CD14-positive monocyte (primary cell): ENCODE results near the gene CBLC. TPM values are rescaled to one million over a fixed set of nuclear protein-coding genes. Genes with fewer than 3 reads are reported as not detected.
A peak's percentile ranks its signal among the peaks of the same experiment; 100 is the strongest.

Source experiments
- DNase-seq, 3 donors: peaks; one replicate each; pipeline ENCODE4 v3.0.0-alpha.2; 2011 to 2022
- H2AFZ ChIP-seq: 2 replicates; pipeline ENCODE4 v1.6.0; 2012; ENCODE audit warnings: mild to moderate bottlenecking, low read depth, low read length, inconsistent platforms; ENCODE audit not compliant: insufficient read depth, poor library complexity, severe bottlenecking
- H3K27ac ChIP-seq, 2 donors: 1 replicate in 1 of 2; 2 replicates in 1 of 2; pipeline ENCODE4 v1.5.1; 2012 to 2013; ENCODE audit warnings: low read length in 2 of 2, control low read depth in 1 of 2, inconsistent platforms in 1 of 2, low read depth in 1 of 2, mild to moderate bottlenecking in 1 of 2
- H3K27me3 ChIP-seq, 2 donors: one replicate each; pipeline versions ENCODE4 v1.6.0 to v1.6.1; 2011 to 2013; ENCODE audit warnings: low read length in 2 of 2; ENCODE audit not compliant: control insufficient read depth in 2 of 2, insufficient read depth in 2 of 2
- H3K36me3 ChIP-seq, 2 donors: replicated peaks in 1 of 2; 1 replicate in 1 of 2; 2 replicates in 1 of 2; pipeline versions ENCODE4 v1.5.1 to v1.6.1; 2012 to 2013; ENCODE audit warnings: low read length in 2 of 2, control low read depth in 1 of 2, inconsistent platforms in 1 of 2, mild to moderate bottlenecking in 1 of 2; ENCODE audit not compliant: insufficient read depth in 2 of 2, control insufficient read depth in 1 of 2
- H3K4me1 ChIP-seq, 2 donors: 1 replicate in 1 of 2; 2 replicates in 1 of 2; pipeline versions ENCODE4 v1.5.1 to v1.6.1; 2012 to 2013; ENCODE audit warnings: low read length in 2 of 2, control low read depth in 1 of 2, inconsistent platforms in 1 of 2, mild to moderate bottlenecking in 1 of 2, moderate library complexity in 1 of 2; ENCODE audit not compliant: insufficient read depth in 2 of 2, control insufficient read depth in 1 of 2
- H3K4me2 ChIP-seq: replicated peaks from 2 replicates; pipeline ENCODE3; 2012; ENCODE audit warnings: low read length, moderate library complexity, mild to moderate bottlenecking; ENCODE audit not compliant: poor library complexity, severe bottlenecking; ENCODE audit errors: extremely low read depth
- H3K4me3 ChIP-seq, 3 experiments: fragments of 200-600 bp in 1 of 3; sonication (generic) in 1 of 3; replicated peaks in 1 of 3; 1 replicate in 2 of 3; 2 replicates in 1 of 3; pipeline ENCODE4 v1.5.1; 2011 to 2013; ENCODE audit warnings: low read length in 3 of 3, mild to moderate bottlenecking in 3 of 3, control low read depth in 2 of 3, low read depth in 2 of 3, inconsistent platforms in 1 of 3, moderate library complexity in 1 of 3
- H3K79me2 ChIP-seq: 2 replicates; pipeline ENCODE4 v1.6.0; 2012; ENCODE audit warnings: mild to moderate bottlenecking, control low read depth, inconsistent platforms, low read length, moderate library complexity; ENCODE audit not compliant: insufficient read depth
- H3K9ac ChIP-seq: 2 replicates; pipeline ENCODE4 v1.6.0; 2017; ENCODE audit warnings: low read length, mild to moderate bottlenecking; ENCODE audit not compliant: insufficient read depth, poor library complexity, severe bottlenecking
- H3K9me3 ChIP-seq, 2 donors: replicated peaks in 1 of 2; 1 replicate in 1 of 2; 2 replicates in 1 of 2; pipeline versions ENCODE4 v1.5.1 to v1.6.1; 2012 to 2013; ENCODE audit warnings: low read length in 2 of 2, control low read depth in 1 of 2; ENCODE audit not compliant: control insufficient read depth in 1 of 2, insufficient read depth in 1 of 2
- H4K20me1 ChIP-seq: 2 replicates; pipeline ENCODE4 v1.6.0; 2012; ENCODE audit warnings: mild to moderate bottlenecking, low read length, control low read depth, moderate library complexity; ENCODE audit not compliant: insufficient read depth
- H3K27ac Mint-ChIP-seq, 7 donors: one replicate each; pipeline ENCODE4 v1.8.0; 2020; ENCODE audit warnings: mild to moderate bottlenecking in 7 of 7, mixed read lengths in 7 of 7, moderate library complexity in 6 of 7, inconsistent platforms in 2 of 7
- H3K27me3 Mint-ChIP-seq, 3 donors: one replicate each; pipeline ENCODE4 v1.8.0; 2021 to 2022; ENCODE audit warnings: low read depth in 3 of 3, mild to moderate bottlenecking in 3 of 3, mixed read lengths in 3 of 3, moderate library complexity in 3 of 3, inconsistent platforms in 1 of 3
- H3K36me3 Mint-ChIP-seq, 2 donors: one replicate each; pipeline ENCODE4 v1.8.0; 2020; ENCODE audit warnings: mixed read lengths in 2 of 2, inconsistent platforms in 1 of 2, mild to moderate bottlenecking in 1 of 2
- H3K4me1 Mint-ChIP-seq: one replicate; pipeline ENCODE4 v1.8.0; 2020; ENCODE audit warnings: mild to moderate bottlenecking, mixed read lengths
- H3K4me3 Mint-ChIP-seq, 2 donors: one replicate each; pipeline ENCODE4 v1.8.0; 2020; ENCODE audit warnings: mild to moderate bottlenecking in 2 of 2, mixed read lengths in 2 of 2, moderate library complexity in 1 of 2
- H3K9me3 Mint-ChIP-seq, 7 donors: one replicate each; pipeline ENCODE4 v1.8.0; 2020 to 2022; ENCODE audit warnings: mixed read lengths in 7 of 7, mild to moderate bottlenecking in 6 of 7, moderate library complexity in 6 of 7, inconsistent platforms in 2 of 7
- CTCF ChIP-seq: fragments of 200-600 bp; IDR thresholded peaks from one replicate; pipeline ENCODE4 v1.8.0; 2022; ENCODE audit warnings: antibody characterized with exemption, mild to moderate bottlenecking
- WGBS: methylation state at CpG from one replicate; pipeline ENCODE4 v1.1.5; 2013; ENCODE audit warnings: missing lambda C conversion rate; ENCODE audit not compliant: insufficient coverage; 5-methylcytosine and 5-hydroxymethylcytosine counted together
- intact Hi-C, 2 donors: fragments of 100-400 bp; cut with micrococcal nuclease; formaldehyde crosslinking; loops; one replicate each; pipeline versions ENCODE4 v1.15.0 to v1.15.1; 2023
- polyA plus RNA-seq, 3 donors: library from polyadenylated mRNA; depleted of rRNA in 1 of 3; unstranded in 2 of 3; stranded (reverse) in 1 of 3; fragments of 300-500 nt in 2 of 3; fragments of >200 nt in 1 of 3; fragmentation: Illumina TruSeq in 2 of 3; gene quantifications; 1 replicate in 2 of 3; 2 replicates in 1 of 3; pipeline ENCODE4 v1.2.3, GENCODE V29; 2012 to 2021

CBLC gene
- polyA plus RNA-seq, 3 donors = not detected

GRCh38 chr19:44738603-44739558, 38.8 kb upstream of the CBLC start:
- peaks cover 83% of the 10 kb centered on the region for H3K4me1 Mint-ChIP-seq
- Histone ChIP-seq H3K79me2 (no peaks in the 10 kb centered on the region), H3K4me2 (peak overlapping the region; percentile 29), H3K4me1 (peaks cover 90 to 92% of the 10 kb centered on the region in 2 donors), H3K36me3 (no peaks in the 10 kb centered on the region), H3K9me3 (no peaks in the 10 kb centered on the region), H4K20me1 (no peaks in the 10 kb centered on the region), H3K27me3 (no peaks in the 10 kb centered on the region), H3K27ac (peak overlapping the region; percentile 30 to 88), H3K9ac (peak overlapping the region; percentile 44), H3K4me3 (peak overlapping the region in 1 of 3 experiments; percentile 3), H2AFZ (no peak overlapping the region)
- 33% methylated on average over 6 of the region's 11 CpGs for WGBS
- H3K27me3 Mint-ChIP-seq = peaks cover 0 to 2% (median 0%) of the 10 kb centered on the region in 3 donors
- H3K4me3 Mint-ChIP-seq = peak overlapping the region in 1 of 2 donors; percentile 62
- TF ChIP-seq CTCF = no peak
- H3K27ac Mint-ChIP-seq = peak overlapping the region; percentile 76 to 97 (median 93)
- H3K9me3 Mint-ChIP-seq = peaks cover 0 to 5% (median 0%) of the 10 kb centered on the region in 7 donors
- no peaks in the 10 kb centered on the region for H3K36me3 Mint-ChIP-seq
- DNase-seq = peak; percentile 95 to 99 (median 96)
- intact Hi-C loops = loop anchor here in 1 of 2 donors (2.0 to 5.0 kb wide), 2 partner anchors 14 to 52 kb away; no protein-coding TSS in a partner anchor

- peak in 2 of 3 donors; percentile 44 to 54 for DNase-seq
- H3K27ac Mint-ChIP-seq = peak overlapping the region in 6 of 7 donors; percentile 67 to 98 (median 91)
These were observed 37.3 kb upstream of the CBLC start for GRCh38 chr19:44740351-44740824.

More at GRCh38 chr19:44740351-44740824, 37.3 kb upstream of the CBLC start:
- intact Hi-C loops = no loop called here
- no peak overlapping the region for H3K4me3 Mint-ChIP-seq
- H3K4me2 ChIP-seq = no peak overlapping the region
- no peak overlapping the region for H3K9ac ChIP-seq
- H4K20me1 ChIP-seq = no peaks in the 10 kb centered on the region
- H3K4me1 Mint-ChIP-seq = peaks cover 85% of the 10 kb centered on the region
- whole genome bisulfite sequencing = 33% methylated on average over 2 of the region's 3 CpGs
- H3K4me1 ChIP-seq = peaks cover 97 to 98% of the 10 kb centered on the region in 2 donors
- H3K36me3 Mint-ChIP-seq = no peaks in the 10 kb centered on the region
- H3K4me3 ChIP-seq = no peak overlapping the region
- peaks cover 0 to 2% (median 0%) of the 10 kb centered on the region in 3 donors for H3K27me3 Mint-ChIP-seq
- H3K27me3 ChIP-seq = no peaks in the 10 kb centered on the region
- H3K27ac ChIP-seq = peak overlapping the region in 1 of 2 donors; percentile 94
- TF ChIP-seq CTCF = no peak
- H3K9me3 ChIP-seq = no peaks in the 10 kb centered on the region
- H3K36me3 ChIP-seq = no peaks in the 10 kb centered on the region
- H3K79me2 ChIP-seq = no peaks in the 10 kb centered on the region
- no peak overlapping the region for H2AFZ ChIP-seq
- H3K9me3 Mint-ChIP-seq = peaks cover 0 to 5% (median 0%) of the 10 kb centered on the region in 7 donors
